AG04449 (cell line): ENCODE results near the gene GTPBP6.

ENCODE experiments used
- CTCF ChIA-PET: fragments of 350-600 bp; formaldehyde crosslinking; extraction: SDS; loops from one replicate; lab custom pipeline; 2021; ENCODE audit warnings: antibody characterized with exemption; lab: Yijun Ruan, JAX
- POLR2A ChIA-PET: fragments of 400-600, 350-600 bp; formaldehyde crosslinking; extraction: SDS; loops from one replicate; lab custom pipeline; 2020; ENCODE audit warnings: antibody characterized with exemption, inconsistent platforms; lab: Yijun Ruan, JAX
- DNase-seq: peaks from one replicate; pipeline ENCODE4 v3.0.0-alpha.2; 2010; ENCODE audit warnings: low read depth, low spot score
- H3K4me3 ChIP-seq: 2 replicates; pipeline ENCODE4 v1.5.1; 2011; ENCODE audit warnings: low read depth, mild to moderate bottlenecking, control low read depth, low read length
- CTCF ChIP-seq: IDR thresholded peaks from one replicate; pipeline ENCODE4 v1.5.1; 2011; ENCODE audit warnings: mild to moderate bottlenecking, moderate library complexity, low read length, control low read depth, inconsistent platforms; ENCODE audit not compliant: insufficient read depth; ENCODE audit errors: missing control alignments

The GTPBP6 gene

DNA sequence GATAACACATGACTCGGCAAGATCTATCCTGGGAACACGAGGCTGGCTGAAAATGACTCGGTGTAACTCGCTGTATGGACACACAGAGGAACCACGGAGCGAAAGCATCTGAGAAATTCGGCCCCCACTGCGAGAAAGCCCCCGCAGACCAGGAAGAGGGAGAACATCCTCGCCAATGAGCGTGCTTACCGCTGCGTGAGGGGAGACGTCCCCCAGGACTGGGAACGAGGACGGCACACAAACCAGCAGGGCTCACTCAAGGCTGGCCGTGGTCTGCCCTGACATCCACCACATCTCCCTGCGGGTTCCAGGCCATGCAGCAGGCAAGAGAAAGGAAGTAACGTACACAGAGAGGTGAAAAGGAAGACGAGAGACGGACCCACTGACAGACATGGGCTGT, 17.6 kb upstream of the GTPBP6 start:
- no peak overlapping the region for H3K4me3 ChIP-seq
- ChIA-PET POLR2A (no interaction called here), CTCF (no interaction called here)
- no peak for DNase-seq
- no peak for TF ChIP-seq CTCF

DNA sequence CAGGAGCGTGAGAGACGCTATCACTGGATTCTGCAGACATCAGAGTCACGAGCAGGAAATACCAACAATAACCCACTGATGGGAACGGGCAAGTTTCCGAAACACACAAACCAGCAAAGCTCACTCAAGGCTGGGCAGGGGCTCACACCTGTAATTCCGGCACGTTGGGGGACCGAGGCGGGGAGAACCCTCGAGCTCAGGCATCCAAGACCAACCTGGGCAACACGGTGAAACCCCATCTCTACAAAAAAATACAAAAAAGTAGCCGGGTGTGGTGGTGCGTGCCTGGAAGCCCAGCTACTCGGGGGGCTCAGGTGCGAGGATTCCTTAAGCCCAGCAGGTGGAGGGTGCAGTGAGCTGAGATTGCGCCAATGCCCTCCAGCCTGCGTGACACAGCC, 17.2 kb upstream of the GTPBP6 start:
- ChIA-PET CTCF (no interaction called here), POLR2A (no interaction called here)
- no peak for DNase-seq
- no peak overlapping the region for H3K4me3 ChIP-seq
- no peak for TF ChIP-seq CTCF

DNA sequence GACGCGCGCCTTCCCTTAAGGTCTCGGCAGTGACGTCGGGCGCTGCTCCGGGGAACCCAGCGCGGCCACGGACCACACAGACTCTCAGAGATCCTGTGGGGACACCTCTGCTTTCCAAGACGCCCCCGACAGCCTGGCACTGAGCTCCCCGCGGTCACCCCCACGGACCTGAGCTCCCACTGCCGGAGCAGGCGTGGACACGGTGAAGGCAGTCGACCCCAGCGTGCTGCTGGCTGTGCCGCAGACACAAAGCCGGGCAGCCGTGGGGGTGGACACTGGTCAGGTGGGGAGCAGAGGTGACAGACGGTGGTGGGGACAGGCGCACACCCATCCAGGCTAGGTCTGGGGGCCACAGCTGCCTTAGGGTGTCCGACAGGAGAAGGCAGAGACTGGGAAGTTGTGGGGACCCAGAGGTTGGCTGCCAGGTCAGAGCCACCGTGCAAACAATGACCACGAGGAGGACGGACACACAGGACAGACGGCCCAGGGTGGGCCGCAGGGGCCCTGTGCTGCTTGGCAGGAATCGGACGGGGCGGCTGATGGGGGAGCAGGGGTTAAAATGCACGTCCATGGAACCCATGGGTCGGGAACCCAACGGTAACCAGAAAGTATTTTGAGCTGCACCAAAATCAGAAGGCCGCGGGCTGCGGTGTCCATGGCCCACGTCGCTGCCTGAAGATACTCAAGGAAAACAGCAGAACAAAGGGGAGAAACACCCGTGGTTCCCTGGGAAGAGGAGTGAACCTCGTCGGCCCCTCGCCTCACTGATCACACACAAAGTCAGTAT, 16.6 kb upstream of the GTPBP6 start:
- no peak overlapping the region for H3K4me3 ChIP-seq
- TF ChIP-seq CTCF = no peak
- ChIA-PET POLR2A (no interaction called here), CTCF (no interaction called here)
- no peak for DNase-seq

DNA sequence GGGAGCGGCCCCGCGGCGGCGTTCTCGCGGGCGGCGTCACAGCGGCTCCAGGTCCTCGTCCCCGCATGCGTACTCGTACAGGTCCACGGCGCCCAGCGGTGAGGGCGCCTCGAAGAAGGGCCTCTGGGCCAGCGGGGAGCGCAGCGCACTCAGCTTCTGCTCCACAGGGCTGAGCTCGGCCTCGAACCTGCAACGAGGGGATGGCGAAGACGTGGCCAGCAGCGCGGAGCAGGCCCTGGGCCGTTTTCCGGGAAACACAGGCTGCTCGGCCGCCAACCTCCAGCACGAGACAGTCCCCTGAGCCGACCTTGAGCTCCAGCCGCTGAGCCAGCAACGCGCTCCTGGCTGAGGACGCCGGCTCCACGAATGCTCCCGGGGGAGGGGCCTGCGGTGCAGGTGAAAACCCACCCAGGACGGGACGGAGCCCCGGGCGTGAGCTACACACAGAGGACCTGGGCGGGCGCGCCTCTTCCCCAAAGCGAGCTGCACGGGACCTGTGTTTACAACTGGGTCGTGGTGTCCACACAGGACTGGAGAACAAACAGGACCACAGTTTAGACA, 15.8 kb upstream of the GTPBP6 start:
- TF ChIP-seq CTCF = no peak
- ChIA-PET CTCF (no interaction called here), POLR2A (no interaction called here)
- H3K4me3 ChIP-seq = no peak overlapping the region
- no peak for DNase-seq

DNA sequence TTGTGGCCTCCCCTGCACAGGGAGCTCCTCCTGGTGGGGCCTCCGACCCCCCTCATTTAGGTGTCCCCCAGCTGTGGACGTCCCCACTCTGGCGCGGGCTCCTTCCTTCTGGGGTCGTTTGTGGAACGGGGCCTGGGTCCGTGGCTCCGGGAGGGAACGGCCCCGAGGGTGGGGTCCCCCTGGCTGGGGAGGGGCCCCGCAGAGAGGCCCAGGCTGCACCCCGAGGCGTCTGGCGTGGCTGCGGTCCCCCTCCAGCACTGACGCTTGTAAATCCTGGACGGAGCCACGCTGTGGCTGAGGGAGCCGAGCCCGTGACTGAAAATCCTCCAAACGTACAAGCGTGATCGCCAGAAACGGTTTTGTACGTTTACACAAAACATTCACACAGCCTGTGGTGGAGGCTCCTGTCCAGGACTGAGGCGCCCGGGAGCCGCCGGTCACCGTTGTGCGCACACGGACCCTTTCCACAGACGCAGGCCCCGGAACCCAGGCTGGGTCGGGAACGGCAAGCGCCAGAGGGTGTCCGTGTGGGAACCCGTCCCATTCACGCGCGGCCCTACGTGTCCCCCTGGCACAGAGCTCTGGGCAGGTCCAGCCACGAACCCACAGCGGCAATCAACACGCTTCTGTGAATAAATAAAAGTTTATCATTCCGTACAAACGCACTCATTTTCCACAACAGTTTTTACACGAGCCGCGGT, 15.2 kb upstream of the GTPBP6 start:
- TF ChIP-seq CTCF = no peak
- no peak for DNase-seq
- ChIA-PET POLR2A (no interaction called here), CTCF (no interaction called here)
- no peak overlapping the region for H3K4me3 ChIP-seq

DNA sequence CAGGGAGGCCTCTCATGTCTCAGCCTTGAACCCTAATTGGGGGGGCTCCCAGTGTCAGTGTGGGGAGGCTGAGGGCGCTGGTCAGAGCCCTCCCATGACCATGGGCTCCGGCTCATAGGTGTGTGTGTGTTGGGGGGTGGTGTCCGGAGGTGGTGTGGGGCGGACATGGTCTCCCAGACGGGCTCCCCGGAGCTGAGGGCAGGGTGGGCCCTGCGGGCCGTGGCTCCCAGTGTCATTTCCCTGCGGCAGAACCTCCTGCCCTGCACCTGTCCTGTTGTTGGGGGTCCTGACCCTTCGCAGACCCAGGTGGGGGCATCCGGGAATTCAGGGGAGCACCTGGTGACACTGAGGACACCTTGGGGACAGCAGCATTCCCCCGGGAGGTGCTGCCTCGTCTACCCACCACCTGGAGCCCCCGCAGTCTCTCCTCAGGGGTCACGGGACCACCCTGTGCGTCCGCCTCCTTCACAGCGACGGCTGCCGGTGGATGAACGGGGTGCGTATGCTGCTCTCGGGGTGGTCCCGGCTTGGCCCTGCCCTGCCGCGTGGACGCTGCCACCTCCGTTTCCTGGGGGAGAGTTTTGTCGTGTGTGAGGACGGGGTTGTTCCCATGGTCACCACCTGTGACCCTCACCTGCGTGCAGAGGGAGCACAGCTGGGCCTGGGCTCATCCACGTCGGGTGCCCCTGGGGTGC, 14.5 kb upstream of the GTPBP6 start:
- CTCF ChIA-PET = no interaction called here

More for the DNA sequence above, 14.5 kb upstream of the GTPBP6 start:
- no peak for DNase-seq
- no peak overlapping the region for H3K4me3 ChIP-seq
- POLR2A ChIA-PET = no interaction called here
- TF ChIP-seq CTCF = no peak
